H1 (cell line): ENCODE results near the gene CHRD.
"Not testable (repeated sequence)": the region's sequence is repeated elsewhere in the genome, so short reads cannot be mapped to it uniquely, and the experiment has no call there.

Experiments
- CBX5 ChIP-seq: fragments of 300-800, 300-1000 bp; sonication (generic); IDR thresholded peaks from 2 replicates; pipeline ENCODE4 v1.7.1; 2016; ENCODE audit warnings: antibody characterized with exemption, low read length, low read depth
- CHD2 ChIP-seq: IDR thresholded peaks from 2 replicates; pipeline ENCODE4 v1.6.1; 2012; ENCODE audit warnings: low read length, improper control_type of control experiment
- MAFK ChIP-seq: IDR thresholded peaks from 2 replicates; pipeline ENCODE4 v1.6.1; 2012; ENCODE audit warnings: low read depth, mild to moderate bottlenecking, improper control_type of control experiment, low read length
- POLR2A ChIP-seq, 2 experiments: IDR thresholded peaks; 1 replicate in 1 of 2; 2 replicates in 1 of 2; pipeline ENCODE4 v1.6.1; 2011; ENCODE audit warnings: low read depth in 2 of 2, low read length in 2 of 2, mild to moderate bottlenecking in 2 of 2; ENCODE audit errors: control extremely low read depth in 1 of 2
- SIX5 ChIP-seq: IDR thresholded peaks from 2 replicates; pipeline ENCODE4 v1.6.1; 2011; ENCODE audit warnings: mild to moderate bottlenecking, low read depth, low read length
- TAF1 ChIP-seq: IDR thresholded peaks from 2 replicates; pipeline ENCODE4 v1.6.1; 2011; ENCODE audit warnings: mild to moderate bottlenecking, low read depth, low read length
- TF ChIP-seq, protein P1 (sequence below), 3 experiments: IDR thresholded peaks; 1 replicate in 2 of 3; 2 replicates in 1 of 3; pipeline versions ENCODE4 v1.5.1 to v1.6.1; 2011; ENCODE audit warnings: low read length in 3 of 3, mild to moderate bottlenecking in 3 of 3, inconsistent platforms in 2 of 3, low read depth in 1 of 3, moderate library complexity in 1 of 3; ENCODE audit not compliant: insufficient read depth in 1 of 3; ENCODE audit errors: control extremely low read depth in 1 of 3

DNA sequence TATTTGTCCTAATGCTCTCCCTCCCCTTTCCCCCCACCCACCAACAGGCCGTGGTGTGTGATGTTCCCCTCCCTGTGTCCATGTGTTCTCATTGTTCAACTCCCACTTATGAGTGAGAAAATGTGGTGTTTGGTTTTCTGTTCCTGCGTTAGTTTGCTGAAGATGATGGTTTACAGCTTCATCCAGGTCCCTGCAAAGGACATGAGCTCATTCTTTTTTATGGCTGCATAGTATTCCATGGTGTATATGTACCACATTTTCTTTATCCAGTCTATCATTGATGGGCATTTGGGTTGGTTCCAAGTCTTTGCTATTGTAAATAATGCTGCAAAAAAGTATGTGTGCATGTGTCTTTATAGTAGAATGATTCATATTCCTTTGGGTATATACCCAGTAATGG, 53.3 kb downstream of the CHRD start:
- TF ChIP-seq MAFK; POLR2A (IDR thresholded peaks at IDR 0.05; ENCODE audit: control extremely low read depth in 1 of 2, low read depth in 2 of 2, low read length in 2 of 2); TAF1; CBX5; CHD2; SIX5: not testable (repeated sequence)
- TF ChIP-seq, protein P1, sequence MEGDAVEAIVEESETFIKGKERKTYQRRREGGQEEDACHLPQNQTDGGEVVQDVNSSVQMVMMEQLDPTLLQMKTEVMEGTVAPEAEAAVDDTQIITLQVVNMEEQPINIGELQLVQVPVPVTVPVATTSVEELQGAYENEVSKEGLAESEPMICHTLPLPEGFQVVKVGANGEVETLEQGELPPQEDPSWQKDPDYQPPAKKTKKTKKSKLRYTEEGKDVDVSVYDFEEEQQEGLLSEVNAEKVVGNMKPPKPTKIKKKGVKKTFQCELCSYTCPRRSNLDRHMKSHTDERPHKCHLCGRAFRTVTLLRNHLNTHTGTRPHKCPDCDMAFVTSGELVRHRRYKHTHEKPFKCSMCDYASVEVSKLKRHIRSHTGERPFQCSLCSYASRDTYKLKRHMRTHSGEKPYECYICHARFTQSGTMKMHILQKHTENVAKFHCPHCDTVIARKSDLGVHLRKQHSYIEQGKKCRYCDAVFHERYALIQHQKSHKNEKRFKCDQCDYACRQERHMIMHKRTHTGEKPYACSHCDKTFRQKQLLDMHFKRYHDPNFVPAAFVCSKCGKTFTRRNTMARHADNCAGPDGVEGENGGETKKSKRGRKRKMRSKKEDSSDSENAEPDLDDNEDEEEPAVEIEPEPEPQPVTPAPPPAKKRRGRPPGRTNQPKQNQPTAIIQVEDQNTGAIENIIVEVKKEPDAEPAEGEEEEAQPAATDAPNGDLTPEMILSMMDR (IDR thresholded peaks at IDR 0.05; ENCODE audit: control extremely low read depth in 1 of 3, insufficient read depth in 1 of 3, low read depth in 1 of 3, low read length in 3 of 3) = not testable (repeated sequence)
